SU-DHL-6 (cell line): ENCODE results near the gene C17orf78.

Source experiments
- H2AFZ ChIP-seq: fragments of 200-600 bp; sonication (generic); 2 replicates; pipeline ENCODE4 v1.6.1; 2014; ENCODE audit warnings: low read depth, mild to moderate bottlenecking, moderate library complexity, mixed read lengths, antibody characterized with exemption, low read length; ENCODE audit not compliant: severe bottlenecking
- H3F3A ChIP-seq: fragments of 200-600 bp; shearing (Covaris generic); 2 replicates; pipeline ENCODE4 v1.6.0; 2016; ENCODE audit warnings: antibody characterized with exemption, mild to moderate bottlenecking; ENCODE audit not compliant: insufficient read depth
- H3K27ac ChIP-seq: fragments of 200-600 bp; sonication (generic); 2 replicates; pipeline ENCODE4 v1.5.1; 2016; ENCODE audit warnings: low read depth, mild to moderate bottlenecking, low read length, moderate library complexity, mixed read lengths
- H3K27me3 ChIP-seq: fragments of 200-600 bp; sonication (generic), shearing (Covaris generic); 2 replicates; pipeline ENCODE4 v1.6.0; 2014; ENCODE audit warnings: mild to moderate bottlenecking, low read length
- H3K36me3 ChIP-seq: fragments of 200-600 bp; sonication (generic); 2 replicates; pipeline ENCODE4 v1.6.1; 2014; ENCODE audit warnings: mild to moderate bottlenecking, low read length, mixed read lengths
- H3K4me2 ChIP-seq: fragments of 300-600, 200-600 bp; shearing (Covaris generic), sonication (generic); 2 replicates; pipeline ENCODE4 v1.6.0; 2014; ENCODE audit warnings: low read length, low read depth, mild to moderate bottlenecking; ENCODE audit not compliant: poor library complexity, severe bottlenecking
- H3K4me3 ChIP-seq: fragments of 200-600 bp; sonication (generic); 2 replicates; pipeline ENCODE4 v1.5.1; 2014; ENCODE audit warnings: antibody characterized with exemption, low read length, mild to moderate bottlenecking, mixed read lengths; ENCODE audit not compliant: insufficient read depth, poor library complexity, severe bottlenecking
- H3K79me2 ChIP-seq: fragments of 200-600 bp; sonication (generic); 2 replicates; pipeline ENCODE4 v1.6.1; 2014; ENCODE audit warnings: mild to moderate bottlenecking, low read length, moderate library complexity; ENCODE audit not compliant: insufficient read depth
- H3K9ac ChIP-seq: fragments of 200-600 bp; sonication (generic); 2 replicates; pipeline ENCODE4 v1.7.0; 2014; ENCODE audit warnings: mild to moderate bottlenecking, low read length
- H3K9me2 ChIP-seq: fragments of 200-600 bp; sonication (generic); replicated peaks from 2 replicates; pipeline ENCODE4 v1.6.1; 2014; ENCODE audit warnings: low read length; ENCODE audit not compliant: insufficient read depth
- H3K9me3 ChIP-seq: fragments of 200-600 bp; sonication (generic); 2 replicates; pipeline ENCODE4 v1.6.1; 2014; ENCODE audit warnings: low read length, mixed read lengths; ENCODE audit not compliant: insufficient read depth
- H4K20me1 ChIP-seq: fragments of 200-600 bp; sonication (generic); 2 replicates; pipeline ENCODE4 v1.6.1; 2014; ENCODE audit warnings: low read depth, mild to moderate bottlenecking, antibody characterized with exemption, low read length, moderate library complexity, mixed read lengths
- EZH2phosphoT487 ChIP-seq: fragments of 200-600 bp; sonication (generic), shearing (Covaris generic); conservative IDR thresholded peaks from 2 replicates; pipeline ENCODE4 v1.6.1; 2018; ENCODE audit warnings: mild to moderate bottlenecking, antibody characterized with exemption, low read length, moderate library complexity, mixed read lengths
- TF ChIP-seq, protein P1 (sequence below): fragments of 200-600 bp; sonication (generic); IDR thresholded peaks from one replicate; pipeline ENCODE4 v1.5.1; 2017; ENCODE audit warnings: antibody characterized with exemption, mild to moderate bottlenecking, low read length, moderate library complexity; ENCODE audit not compliant: insufficient read depth, poor library complexity, severe bottlenecking

Gene C17orf78

DNA sequence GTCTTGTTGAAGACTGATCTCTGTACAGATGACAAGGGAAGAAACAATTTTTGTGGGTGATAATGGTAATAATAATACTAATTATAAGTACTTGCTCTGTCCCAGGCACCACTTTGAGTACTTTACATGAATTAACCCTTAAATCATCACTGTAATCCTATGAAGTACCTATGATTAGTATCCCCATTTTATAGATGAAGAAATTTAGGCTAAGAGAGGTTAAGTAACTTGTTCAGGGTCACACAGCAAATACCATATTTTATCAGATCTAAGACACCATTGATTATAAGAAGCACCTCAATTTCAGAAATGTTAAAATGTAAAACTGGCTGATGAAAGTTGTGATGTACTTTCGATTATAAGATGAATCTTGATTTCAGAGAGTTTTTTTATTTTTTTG lies 49.5 kb downstream of the C17orf78 start:
- peaks cover 23% of the 10 kb centered on the region; the same call in 1 of the 2 replicates for H3K36me3 ChIP-seq

DNA sequence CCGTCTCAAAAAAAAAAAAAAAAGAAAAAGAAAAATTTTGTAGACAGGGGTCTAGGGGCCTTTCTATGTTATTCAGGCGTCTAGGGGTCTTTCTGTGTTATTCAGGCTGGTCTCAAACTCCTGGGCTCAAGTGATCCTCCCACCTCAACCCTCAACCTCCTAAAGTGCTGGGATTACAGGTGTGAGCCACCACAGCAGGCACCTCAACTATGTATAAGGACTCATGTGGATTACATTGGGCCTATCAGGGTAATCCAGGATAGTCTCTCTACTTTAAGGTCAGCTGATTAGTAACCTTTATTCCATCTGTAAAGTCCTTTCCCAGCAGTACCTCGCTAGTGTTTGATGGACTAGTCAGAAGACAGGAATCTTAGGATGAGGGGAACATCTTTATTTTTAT lies 53.3 kb downstream of the C17orf78 start:
- Histone ChIP-seq H3K9ac (no peak overlapping the region), H3K27ac (no peak overlapping the region), H3K4me2 (no peak overlapping the region), H3F3A (no peaks in the 10 kb centered on the region; the same call in 1 of the 2 replicates), H3K4me3 (no peak overlapping the region), H3K9me2 (no peaks in the 10 kb centered on the region), H2AFZ (no peak overlapping the region), H3K27me3 (no peaks in the 10 kb centered on the region), H3K79me2 (no peaks in the 10 kb centered on the region; the same call in 1 of the 2 replicates), H3K9me3 (no peaks in the 10 kb centered on the region), H4K20me1 (no peaks in the 10 kb centered on the region), H3K36me3 (peaks cover 30% of the 10 kb centered on the region; the same call in 1 of the 2 replicates)
- TF ChIP-seq, protein P1, sequence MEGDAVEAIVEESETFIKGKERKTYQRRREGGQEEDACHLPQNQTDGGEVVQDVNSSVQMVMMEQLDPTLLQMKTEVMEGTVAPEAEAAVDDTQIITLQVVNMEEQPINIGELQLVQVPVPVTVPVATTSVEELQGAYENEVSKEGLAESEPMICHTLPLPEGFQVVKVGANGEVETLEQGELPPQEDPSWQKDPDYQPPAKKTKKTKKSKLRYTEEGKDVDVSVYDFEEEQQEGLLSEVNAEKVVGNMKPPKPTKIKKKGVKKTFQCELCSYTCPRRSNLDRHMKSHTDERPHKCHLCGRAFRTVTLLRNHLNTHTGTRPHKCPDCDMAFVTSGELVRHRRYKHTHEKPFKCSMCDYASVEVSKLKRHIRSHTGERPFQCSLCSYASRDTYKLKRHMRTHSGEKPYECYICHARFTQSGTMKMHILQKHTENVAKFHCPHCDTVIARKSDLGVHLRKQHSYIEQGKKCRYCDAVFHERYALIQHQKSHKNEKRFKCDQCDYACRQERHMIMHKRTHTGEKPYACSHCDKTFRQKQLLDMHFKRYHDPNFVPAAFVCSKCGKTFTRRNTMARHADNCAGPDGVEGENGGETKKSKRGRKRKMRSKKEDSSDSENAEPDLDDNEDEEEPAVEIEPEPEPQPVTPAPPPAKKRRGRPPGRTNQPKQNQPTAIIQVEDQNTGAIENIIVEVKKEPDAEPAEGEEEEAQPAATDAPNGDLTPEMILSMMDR = no peak
- TF ChIP-seq EZH2phosphoT487 = no peak

More for the DNA sequence above, 49.5 kb downstream of the C17orf78 start:
- no peak overlapping the region for H3K9ac ChIP-seq
- H3K4me3 ChIP-seq = no peak overlapping the region
- TF ChIP-seq, protein P1 = no peak
- no peak for TF ChIP-seq EZH2phosphoT487
- H3K9me2 ChIP-seq = no peaks in the 10 kb centered on the region
- no peaks in the 10 kb centered on the region for H3K9me3 ChIP-seq
- no peaks in the 10 kb centered on the region; the same call in 1 of the 2 replicates for H3F3A ChIP-seq
- no peak overlapping the region for H3K4me2 ChIP-seq
- H2AFZ ChIP-seq = no peak overlapping the region
- H3K27ac ChIP-seq = no peak overlapping the region
- H3K27me3 ChIP-seq = no peaks in the 10 kb centered on the region
- no peaks in the 10 kb centered on the region for H3K79me2 ChIP-seq
- H4K20me1 ChIP-seq = no peaks in the 10 kb centered on the region

DNA sequence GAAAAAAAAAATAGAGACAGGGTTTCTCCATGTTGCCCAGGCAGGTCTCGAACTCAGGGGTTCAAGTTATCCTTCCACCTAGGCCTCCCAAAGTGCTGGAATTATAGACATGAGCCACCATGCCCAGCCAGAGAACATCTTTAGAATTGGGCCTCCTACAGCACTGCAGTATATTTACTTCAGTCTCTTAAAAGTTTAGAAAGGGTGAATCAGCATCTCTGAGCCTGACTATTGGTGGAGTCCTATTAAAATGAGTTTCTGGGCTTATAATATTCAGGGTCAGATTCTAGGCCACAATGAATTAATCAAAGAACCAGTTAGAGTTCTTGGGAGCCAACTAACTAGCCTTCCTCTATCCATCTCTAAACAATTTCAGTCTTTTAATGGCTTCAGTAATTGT lies 53.7 kb downstream of the C17orf78 start:
- H3K27me3 ChIP-seq = no peaks in the 10 kb centered on the region
- H3K4me3 ChIP-seq = no peak overlapping the region
- no peak overlapping the region for H3K9ac ChIP-seq
- H3K27ac ChIP-seq = no peak overlapping the region
- peaks cover 1% of the 10 kb centered on the region; the same call in 1 of the 2 replicates for H3K79me2 ChIP-seq
- H3K9me2 ChIP-seq = no peaks in the 10 kb centered on the region
- H3K4me2 ChIP-seq = no peak overlapping the region
- no peaks in the 10 kb centered on the region for H4K20me1 ChIP-seq
- H3K9me3 ChIP-seq = no peaks in the 10 kb centered on the region
- no peaks in the 10 kb centered on the region; the same call in 1 of the 2 replicates for H3F3A ChIP-seq
- H2AFZ ChIP-seq = no peak overlapping the region
- TF ChIP-seq, protein P1 = no peak
- TF ChIP-seq EZH2phosphoT487 = no peak
- H3K36me3 ChIP-seq = peaks cover 30% of the 10 kb centered on the region; the same call in 1 of the 2 replicates
